ENCODE measurements around the gene FOXP1.
"Not testable (repeated sequence)": the region's sequence is repeated elsewhere in the genome, so short reads cannot be mapped to it uniquely, and the experiment has no call there.

Gene FOXP1

GRCh38 chr3:71356265-71356664 is 227.3 kb downstream of the FOXP1 start:
- DNase-seq = peak; percentile 27

GRCh38 chr3:71355862-71356261 is 227.7 kb downstream of the FOXP1 start:
- DNase-seq = peak; percentile 79

GRCh38 chr3:71355037-71355436 is 228.5 kb downstream of the FOXP1 start:
- DNase-seq = no peak

DNA sequence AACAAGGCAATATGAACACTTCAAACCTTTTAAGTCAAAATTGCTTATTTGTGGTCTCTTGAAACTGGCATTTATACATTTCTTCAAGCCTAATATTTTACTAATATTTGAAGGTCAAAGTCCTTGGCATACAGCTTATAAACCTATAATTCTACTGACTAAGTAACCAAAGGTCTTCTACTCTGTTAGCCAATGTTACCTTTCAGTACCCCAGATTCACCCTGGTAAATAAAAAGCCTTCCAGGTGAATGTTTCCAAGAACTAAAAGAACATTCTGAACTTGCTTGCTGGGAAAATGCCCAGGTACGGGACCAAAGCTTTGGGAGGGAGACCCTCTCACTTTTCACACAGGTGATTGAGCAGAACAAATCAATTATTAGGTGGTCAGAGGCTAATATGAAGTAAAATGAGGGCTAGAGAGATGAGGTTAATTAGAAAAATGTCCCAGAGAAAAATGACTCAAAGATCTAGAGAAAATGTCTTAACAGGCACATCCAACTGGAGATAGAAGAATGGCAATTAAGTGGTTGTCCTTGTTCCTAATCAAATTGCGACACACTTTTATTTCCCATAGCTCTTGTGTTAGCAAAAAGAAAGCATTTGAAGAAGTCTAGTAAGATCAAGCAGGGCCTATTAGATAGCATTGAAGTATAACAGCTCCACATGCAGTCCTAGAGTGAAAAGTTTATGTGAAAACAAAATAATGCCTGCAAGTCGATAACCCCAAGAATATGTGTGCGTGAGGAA is 232.0 kb downstream of the FOXP1 start:
- DNase-seq = no peak

DNA sequence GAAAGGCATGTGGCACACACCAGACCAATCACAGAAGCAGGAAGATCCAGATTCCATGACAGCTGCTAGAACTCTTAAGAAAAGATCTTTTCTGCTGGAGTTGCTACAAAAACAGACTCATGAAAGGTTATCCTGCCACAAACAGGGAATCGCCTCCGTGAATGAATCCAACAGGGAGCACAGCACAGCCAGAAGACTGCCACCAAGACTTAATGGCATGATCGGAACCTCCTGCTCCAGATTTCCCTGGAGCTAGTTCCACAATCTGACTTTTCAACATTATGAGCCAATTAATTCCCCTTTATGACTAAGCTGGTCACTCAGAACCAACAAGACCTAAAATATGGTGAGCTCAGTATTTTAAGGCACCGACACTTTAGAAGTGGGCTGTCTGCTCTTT is 232.5 kb downstream of the FOXP1 start:
- DNase-seq = no peak

GRCh38 chr3:71348831-71349230 is 234.7 kb downstream of the FOXP1 start:
- DNase-seq = no peak

DNA sequence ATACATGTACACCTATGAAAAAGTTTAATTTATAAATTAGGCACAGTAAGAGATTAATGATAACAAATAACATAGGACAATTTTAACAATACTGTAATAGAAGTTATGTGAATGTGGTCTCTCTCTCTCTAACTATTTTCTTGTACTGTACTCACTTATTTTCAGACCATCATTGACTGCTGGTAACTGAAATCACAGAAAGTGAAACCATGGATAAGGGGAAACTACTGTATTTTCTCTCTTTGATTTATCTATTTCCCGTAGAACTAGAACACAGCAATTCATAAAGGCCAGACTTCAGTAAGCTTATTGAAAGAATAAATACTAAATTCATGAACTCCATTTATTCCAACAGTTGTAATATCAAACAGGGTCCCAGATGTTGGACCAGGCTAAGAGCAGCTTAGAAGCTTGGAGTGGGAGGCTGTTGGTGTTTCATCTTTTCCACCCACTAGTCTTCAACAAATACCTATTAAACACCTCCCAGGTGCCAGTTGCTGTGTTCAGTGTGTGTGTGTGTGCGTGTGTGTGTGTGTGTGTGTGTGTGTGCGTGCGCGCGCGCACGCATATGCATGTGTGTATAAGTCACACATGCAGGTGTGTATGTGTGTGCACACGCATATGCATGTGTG is 235.4 kb downstream of the FOXP1 start:
- no peak for DNase-seq

GRCh38 chr3:71346061-71346460 is 237.5 kb downstream of the FOXP1 start:
- DNase-seq = no peak

DNA sequence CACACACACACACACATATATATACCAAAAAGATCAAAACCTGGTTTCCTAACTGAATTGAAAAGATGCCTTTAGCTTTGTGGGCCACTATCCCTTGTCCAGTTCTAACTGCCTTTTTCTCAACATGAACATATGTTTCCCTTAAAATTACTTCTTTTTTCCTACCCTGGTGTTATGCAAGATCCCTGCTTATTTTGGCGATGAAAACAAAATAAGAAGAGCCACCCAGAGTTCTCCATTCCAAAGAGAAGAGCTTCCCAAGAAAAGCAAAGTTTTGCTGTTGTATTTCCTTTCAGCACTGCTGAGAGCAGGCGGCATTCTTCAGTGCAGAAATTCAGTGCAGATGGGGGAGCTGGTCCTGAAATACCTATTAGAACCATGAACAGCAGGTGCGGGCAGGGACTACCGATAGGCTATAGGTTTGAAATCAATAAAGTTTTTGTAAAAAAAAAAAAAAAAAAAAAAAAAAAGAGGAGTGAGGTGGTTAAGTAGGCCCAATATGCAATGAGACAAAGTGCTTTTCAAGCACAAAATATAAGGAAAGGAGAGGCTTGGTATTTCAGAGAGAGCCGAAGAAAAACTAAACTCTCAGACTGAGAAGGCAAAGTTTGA is 238.0 kb downstream of the FOXP1 start:
- no peak for DNase-seq

GRCh38 chr3:71341721-71342120 is 241.8 kb downstream of the FOXP1 start:
- no peak for DNase-seq

DNA sequence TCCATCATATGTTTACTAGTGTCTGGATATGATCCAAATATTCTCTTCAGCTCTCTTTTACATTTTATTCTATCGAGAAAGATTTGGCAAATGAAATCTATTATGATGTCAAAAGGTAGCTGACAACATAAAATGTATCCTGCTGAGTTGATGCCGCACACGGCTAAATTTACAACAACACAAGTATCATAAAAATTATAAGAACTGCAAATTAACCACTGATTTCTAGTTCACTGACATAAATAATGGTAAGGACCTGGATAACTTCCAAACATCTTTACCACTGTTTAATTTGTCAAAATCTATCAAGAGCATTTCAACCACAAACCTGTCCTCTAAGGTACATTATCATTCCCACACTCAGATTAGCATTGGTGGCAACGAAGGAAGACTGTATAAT is 244.5 kb downstream of the FOXP1 start:
- DNase-seq = no peak

DNA sequence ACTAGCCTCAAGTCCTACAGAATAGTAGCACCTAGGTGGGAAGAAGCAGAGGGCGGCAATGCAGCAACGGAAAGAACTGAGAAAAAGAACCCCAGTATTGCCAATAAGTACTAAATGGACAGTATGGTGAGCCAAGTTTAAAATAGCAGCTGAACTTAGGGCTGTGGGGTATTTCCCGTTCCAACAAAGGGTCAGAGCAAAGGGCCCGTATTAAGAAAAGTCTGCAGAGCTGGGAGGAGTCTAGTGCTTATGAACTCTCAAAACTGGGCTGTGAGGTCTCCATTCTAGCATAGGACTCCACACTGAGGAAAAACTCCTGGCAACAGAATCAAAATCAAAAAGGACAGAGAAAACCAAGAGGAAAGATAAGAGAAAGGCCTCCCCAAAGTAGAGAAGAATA is 250.7 kb downstream of the FOXP1 start:
- DNase-seq = no peak

- DNase-seq = no peak
Observed at GRCh38 chr3:71330909-71331308, 252.6 kb downstream of the FOXP1 start.

GRCh38 chr3:71330505-71330904 is 253.0 kb downstream of the FOXP1 start:
- no peak for DNase-seq

GRCh38 chr3:71329817-71330216 is 253.7 kb downstream of the FOXP1 start:
- DNase-seq = no peak

DNA sequence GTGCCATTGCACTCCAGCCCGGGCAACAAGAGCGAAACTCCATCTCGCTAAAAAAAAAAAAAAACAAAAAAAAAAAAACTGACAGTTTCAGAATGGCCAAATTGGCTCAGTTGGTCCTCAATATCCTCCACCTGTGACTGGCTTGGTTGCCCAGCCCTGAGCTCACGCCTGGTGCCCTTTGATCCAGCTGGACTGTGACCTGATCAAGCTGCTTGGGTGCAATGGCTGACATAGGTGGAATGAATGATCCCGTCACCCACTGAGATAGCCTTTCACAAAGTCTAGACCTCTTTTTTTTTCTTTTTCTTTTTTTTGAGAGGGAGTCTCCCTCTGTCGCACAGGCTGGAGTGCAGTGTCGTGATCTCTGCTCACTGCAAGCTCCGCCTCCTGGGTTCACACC is 254.6 kb downstream of the FOXP1 start:
- no peak for DNase-seq

- no peak for DNase-seq
Observed at GRCh38 chr3:71327936-71328335, 255.6 kb downstream of the FOXP1 start.

DNA sequence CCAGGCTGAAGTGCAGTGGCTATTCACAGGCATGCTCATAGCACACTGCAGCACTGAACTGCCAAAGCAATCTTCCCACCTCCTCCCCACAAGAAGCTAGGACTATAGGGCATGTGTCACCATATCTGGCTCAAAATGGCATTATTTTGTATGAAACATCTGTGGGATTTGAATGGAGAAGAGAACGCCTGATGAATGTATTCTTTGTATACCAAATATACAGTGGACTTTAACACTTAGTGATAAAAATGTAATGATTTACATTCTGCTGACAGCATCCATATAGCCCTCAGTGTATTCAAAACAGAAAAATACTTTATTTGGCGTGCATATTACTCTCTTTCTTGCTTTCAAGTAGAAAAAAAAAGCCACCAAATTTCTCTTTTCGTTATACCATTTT is 257.8 kb downstream of the FOXP1 start:
- DNase-seq = no peak

DNA sequence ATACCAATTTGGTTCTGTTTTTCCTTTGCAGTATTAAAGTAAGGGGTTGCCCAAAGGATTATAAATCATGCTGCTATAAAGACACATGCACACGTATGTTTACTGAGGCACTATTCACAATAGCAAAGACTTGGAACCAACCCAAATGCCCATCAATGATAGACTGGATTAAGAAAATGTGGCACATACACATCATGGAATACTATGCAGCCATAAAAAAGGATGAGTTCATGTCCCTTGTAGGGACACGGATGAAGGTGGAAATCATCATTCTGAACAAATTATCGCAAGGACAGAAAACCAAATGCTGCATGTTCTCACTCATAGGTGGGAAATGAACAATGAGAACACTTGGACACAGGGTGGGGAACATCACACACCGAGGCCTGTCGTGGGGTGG is 259.3 kb downstream of the FOXP1 start:
- not testable (repeated sequence) for DNase-seq

GRCh38 chr3:71323558-71323957 is 260.0 kb downstream of the FOXP1 start:
- DNase-seq = no peak

GRCh38 chr3:71322154-71322553 is 261.4 kb downstream of the FOXP1 start:
- DNase-seq = no peak

- DNase-seq = no peak
Observed at GRCh38 chr3:71319771-71320170, 263.8 kb downstream of the FOXP1 start.

GRCh38 chr3:71318458-71318827 is 265.1 kb downstream of the FOXP1 start:
- no peak for DNase-seq

GRCh38 chr3:71317749-71318457 is 265.6 kb downstream of the FOXP1 start:
- DNase-seq = no peak

Data from activated CD4-positive, alpha-beta T cell treated with anti-CD3 and anti-CD28 coated beads, Interleukin-10, Interleukin-2, amounts not matched to agents 100 ng/mL and 50 ng/mL, durations not matched to agents 16 hours and 8 hours (primary cell).